MM.1S (cell line): ENCODE data around the gene CNTNAP2.

Experiments used
- DNase-seq: peaks from one replicate; pipeline ENCODE4 v3.0.0-alpha.2; 2015
- H2AFZ ChIP-seq: fragments of 300-600 bp; sonication (generic); 2 replicates; pipeline ENCODE4 v1.6.0; 2016; ENCODE audit warnings: antibody characterized with exemption, low read length
- H3F3A ChIP-seq: fragments of 300-600 bp; sonication (generic); 2 replicates; pipeline ENCODE4 v1.6.1; 2016; ENCODE audit warnings: mild to moderate bottlenecking, antibody characterized with exemption, low read length, moderate library complexity, mixed read lengths; ENCODE audit not compliant: insufficient read depth
- H3K27ac ChIP-seq: fragments of 300-600 bp; sonication (generic); 2 replicates; pipeline ENCODE4 v1.5.1; 2016; ENCODE audit warnings: mild to moderate bottlenecking, low read length
- H3K27me3 ChIP-seq: fragments of 300-600 bp; sonication (generic); replicated peaks from 2 replicates; pipeline ENCODE4 v1.6.0; 2016; ENCODE audit warnings: low read length; ENCODE audit not compliant: insufficient read depth
- H3K36me3 ChIP-seq: fragments of 300-600 bp; sonication (generic); replicated peaks from 2 replicates; pipeline ENCODE4 v1.6.1; 2016; ENCODE audit warnings: mild to moderate bottlenecking, low read length, mixed read lengths; ENCODE audit not compliant: insufficient read depth
- H3K4me1 ChIP-seq: fragments of 300-600 bp; sonication (generic); 2 replicates; pipeline ENCODE4 v1.6.1; 2016; ENCODE audit warnings: low read length, mixed read lengths
- H3K4me2 ChIP-seq: fragments of 300-600 bp; sonication (generic); 2 replicates; pipeline ENCODE4 v1.6.0; 2016; ENCODE audit warnings: low read depth, low read length
- H3K4me3 ChIP-seq: fragments of 300-600 bp; sonication (generic); 2 replicates; pipeline ENCODE4 v1.5.1; 2016; ENCODE audit warnings: low read length, mixed read lengths
- H3K79me2 ChIP-seq: fragments of 300-600 bp; sonication (generic); 2 replicates; pipeline ENCODE4 v1.6.1; 2016; ENCODE audit warnings: mixed run types, low read length, mixed read lengths
- H3K9ac ChIP-seq: fragments of 300-600 bp; sonication (generic); 2 replicates; pipeline ENCODE4 v1.6.1; 2016; ENCODE audit warnings: low read length, mixed read lengths
- H3K9me2 ChIP-seq: fragments of 300-600 bp; sonication (generic); replicated peaks from 2 replicates; pipeline ENCODE4 v1.6.1; 2016; ENCODE audit warnings: mild to moderate bottlenecking, low read length, mixed read lengths; ENCODE audit not compliant: insufficient read depth
- H3K9me3 ChIP-seq: fragments of 300-600 bp; sonication (generic); replicated peaks from 2 replicates; pipeline ENCODE4 v1.6.1; 2016; ENCODE audit warnings: mild to moderate bottlenecking, low read length, mixed read lengths; ENCODE audit not compliant: insufficient read depth
- H4K20me1 ChIP-seq: fragments of 300-600 bp; sonication (generic); 2 replicates; pipeline ENCODE4 v1.6.1; 2016; ENCODE audit warnings: mild to moderate bottlenecking, low read length, moderate library complexity, mixed read lengths; ENCODE audit not compliant: insufficient read depth
- EZH2 ChIP-seq: fragments of 300-600 bp; sonication (generic); optimal IDR thresholded peaks from 2 replicates; pipeline ENCODE3; 2017; ENCODE audit warnings: low read depth, mild to moderate bottlenecking, antibody characterized with exemption, low read length, mixed read lengths
- EZH2phosphoT487 ChIP-seq: fragments of 300-600 bp; sonication (generic); IDR thresholded peaks from 2 replicates; pipeline ENCODE4 v1.6.1; 2018; ENCODE audit warnings: antibody characterized with exemption, low read length
- TF ChIP-seq, protein P1 (sequence below): fragments of 300-600 bp; sonication (generic); IDR thresholded peaks from 2 replicates; pipeline ENCODE4 v1.5.1; 2016; ENCODE audit warnings: antibody characterized with exemption, low read length, mixed read lengths

CNTNAP2 gene

DNA sequence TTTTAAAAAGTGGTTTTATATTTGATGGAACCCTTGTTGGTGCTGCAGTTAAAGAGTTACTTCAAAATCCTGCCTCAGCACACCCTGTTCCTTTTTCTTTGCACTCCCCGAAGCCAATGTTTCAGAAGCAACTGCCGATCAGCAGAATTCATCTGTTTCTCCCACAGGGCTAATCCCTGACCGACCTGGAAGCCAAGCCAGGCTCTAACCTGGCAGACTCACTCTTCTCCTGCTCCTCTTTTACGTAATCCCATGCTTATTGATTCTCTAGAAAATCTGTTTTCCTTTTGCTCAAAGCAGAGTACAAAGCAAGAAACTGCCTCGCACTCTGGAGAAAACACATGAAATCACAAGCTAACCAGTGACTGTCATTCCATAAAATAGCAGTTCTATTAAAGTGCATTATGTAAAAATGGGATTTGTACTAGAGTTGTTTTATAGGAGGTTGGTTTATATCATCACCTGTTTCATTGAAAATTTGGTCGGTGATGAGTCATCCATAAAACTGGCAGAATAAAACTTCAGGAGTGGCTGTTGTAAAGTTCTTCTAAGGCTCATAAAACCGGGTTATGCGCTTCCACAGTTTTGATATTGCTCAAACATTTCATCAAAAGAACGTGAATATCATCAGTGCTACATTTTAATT lies 99.9 kb downstream of the CNTNAP2 start:
- Histone ChIP-seq H3F3A (no peaks in the 10 kb centered on the region), H3K27me3 (no peaks in the 10 kb centered on the region), H3K9me2 (no peaks in the 10 kb centered on the region), H3K36me3 (no peaks in the 10 kb centered on the region), H3K4me2 (no peak overlapping the region), H2AFZ (no peak overlapping the region), H3K4me3 (no peak overlapping the region), H3K9ac (no peak overlapping the region), H3K4me1 (no peaks in the 10 kb centered on the region), H4K20me1 (no peaks in the 10 kb centered on the region), H3K9me3 (no peaks in the 10 kb centered on the region), H3K27ac (no peak overlapping the region), H3K79me2 (no peaks in the 10 kb centered on the region)
- TF ChIP-seq EZH2, result no peak
- TF ChIP-seq EZH2phosphoT487, result no peak
- TF ChIP-seq, protein P1, sequence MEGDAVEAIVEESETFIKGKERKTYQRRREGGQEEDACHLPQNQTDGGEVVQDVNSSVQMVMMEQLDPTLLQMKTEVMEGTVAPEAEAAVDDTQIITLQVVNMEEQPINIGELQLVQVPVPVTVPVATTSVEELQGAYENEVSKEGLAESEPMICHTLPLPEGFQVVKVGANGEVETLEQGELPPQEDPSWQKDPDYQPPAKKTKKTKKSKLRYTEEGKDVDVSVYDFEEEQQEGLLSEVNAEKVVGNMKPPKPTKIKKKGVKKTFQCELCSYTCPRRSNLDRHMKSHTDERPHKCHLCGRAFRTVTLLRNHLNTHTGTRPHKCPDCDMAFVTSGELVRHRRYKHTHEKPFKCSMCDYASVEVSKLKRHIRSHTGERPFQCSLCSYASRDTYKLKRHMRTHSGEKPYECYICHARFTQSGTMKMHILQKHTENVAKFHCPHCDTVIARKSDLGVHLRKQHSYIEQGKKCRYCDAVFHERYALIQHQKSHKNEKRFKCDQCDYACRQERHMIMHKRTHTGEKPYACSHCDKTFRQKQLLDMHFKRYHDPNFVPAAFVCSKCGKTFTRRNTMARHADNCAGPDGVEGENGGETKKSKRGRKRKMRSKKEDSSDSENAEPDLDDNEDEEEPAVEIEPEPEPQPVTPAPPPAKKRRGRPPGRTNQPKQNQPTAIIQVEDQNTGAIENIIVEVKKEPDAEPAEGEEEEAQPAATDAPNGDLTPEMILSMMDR, result no peak
- no peak for DNase-seq

DNA sequence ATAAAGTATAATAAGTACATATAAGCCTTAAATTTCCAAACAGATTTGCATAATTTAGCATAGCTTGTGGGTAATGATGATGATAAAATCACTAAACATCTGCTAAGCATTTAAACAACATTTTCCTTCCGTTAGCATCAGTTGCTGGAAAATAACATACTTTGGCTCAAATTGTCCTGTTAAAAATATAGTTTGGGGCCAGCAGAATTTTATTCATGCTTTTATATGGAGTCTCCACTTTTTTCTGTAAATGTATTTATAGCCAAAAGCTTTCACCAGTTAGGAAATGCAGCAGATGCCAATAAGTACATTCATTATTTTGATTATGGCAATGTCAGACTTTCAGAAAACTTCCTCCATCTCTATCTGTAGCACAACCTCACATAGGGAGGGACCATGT lies 107.2 kb downstream of the CNTNAP2 start:
- Histone ChIP-seq H3K27ac (no peak overlapping the region), H3K4me1 (no peaks in the 10 kb centered on the region), H3K79me2 (no peaks in the 10 kb centered on the region), H3F3A (no peaks in the 10 kb centered on the region), H3K4me2 (no peak overlapping the region), H4K20me1 (no peaks in the 10 kb centered on the region), H3K9me2 (no peaks in the 10 kb centered on the region), H3K9ac (no peak overlapping the region), H3K4me3 (no peak overlapping the region), H3K36me3 (no peaks in the 10 kb centered on the region), H3K9me3 (no peaks in the 10 kb centered on the region), H3K27me3 (no peaks in the 10 kb centered on the region), H2AFZ (no peak overlapping the region)
- no peak for DNase-seq
- TF ChIP-seq, protein P1, result no peak
- TF ChIP-seq EZH2phosphoT487 (no peak), EZH2 (no peak)

DNA sequence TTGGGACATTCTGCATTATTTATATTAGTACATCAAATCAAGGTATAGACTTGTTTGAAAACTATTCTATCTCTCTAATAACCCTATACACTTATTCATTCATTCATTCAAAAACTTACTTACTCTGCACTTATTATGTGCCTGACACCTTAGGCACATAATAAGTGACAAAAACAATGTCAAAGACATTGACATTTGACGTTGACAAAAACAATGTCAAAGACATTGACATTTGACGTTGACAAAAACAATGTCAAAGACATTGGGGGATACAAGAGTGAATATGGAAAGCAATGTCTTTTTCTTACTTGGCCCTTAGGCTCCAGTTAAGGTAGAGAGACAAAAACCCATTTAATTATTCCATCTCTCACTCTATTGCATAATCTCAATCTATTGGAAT lies 116.0 kb downstream of the CNTNAP2 start:
- TF ChIP-seq EZH2 (no peak), EZH2phosphoT487 (no peak)
- TF ChIP-seq, protein P1, result no peak
- H3F3A ChIP-seq, result no peaks in the 10 kb centered on the region
- H3K36me3 ChIP-seq, result no peaks in the 10 kb centered on the region
- no peak overlapping the region for H3K27ac ChIP-seq
- no peak for DNase-seq
- H3K79me2 ChIP-seq, result no peaks in the 10 kb centered on the region
- no peaks in the 10 kb centered on the region for H3K4me1 ChIP-seq
- no peak overlapping the region for H3K4me2 ChIP-seq
- H3K9me3 ChIP-seq, result no peaks in the 10 kb centered on the region
- no peaks in the 10 kb centered on the region for H3K9me2 ChIP-seq
- no peaks in the 10 kb centered on the region for H4K20me1 ChIP-seq
- H3K4me3 ChIP-seq, result no peak overlapping the region
- H3K9ac ChIP-seq, result no peak overlapping the region
- no peak overlapping the region for H2AFZ ChIP-seq
- no peaks in the 10 kb centered on the region for H3K27me3 ChIP-seq
